Body of pancreas (tissue), 4 donors: Measurements from ENCODE around the gene ZNF654.

Experiments
- CTCF ChIP-seq, 7 experiments: fragments of 450-650 bp in 4 of 7; fragments of 200-600 bp in 3 of 7; sonication (generic) in 3 of 7; IDR thresholded peaks; one replicate each; pipeline ENCODE4 v1.5.1; 2016 to 2019; ENCODE audit warnings: antibody characterized with exemption in 7 of 7
- POLR2A ChIP-seq, 3 donors: fragments of 450-650 bp; IDR thresholded peaks; one replicate each; pipeline ENCODE4 v1.6.1; 2016; ENCODE audit warnings: antibody characterized with exemption in 3 of 3, mild to moderate bottlenecking in 2 of 3

GRCh38 chr3:88078932-88079331 lies 19.9 kb downstream of the ZNF654 start:
- TF ChIP-seq CTCF (IDR thresholded peaks at IDR 0.05) (no peak), POLR2A (IDR thresholded peaks at IDR 0.05) (no peak)
